HG02588 (cell line): ENCODE results near the gene ABI3.

Source experiments
- ATAC-seq: cut with Tn5 transposase; IDR thresholded peaks from one replicate; pipeline ENCODE4 v1.9.1; 2021; ENCODE audit warnings: mild to moderate bottlenecking, moderate library complexity; ENCODE audit not compliant: unreplicated experiment

The ABI3 gene

DNA sequence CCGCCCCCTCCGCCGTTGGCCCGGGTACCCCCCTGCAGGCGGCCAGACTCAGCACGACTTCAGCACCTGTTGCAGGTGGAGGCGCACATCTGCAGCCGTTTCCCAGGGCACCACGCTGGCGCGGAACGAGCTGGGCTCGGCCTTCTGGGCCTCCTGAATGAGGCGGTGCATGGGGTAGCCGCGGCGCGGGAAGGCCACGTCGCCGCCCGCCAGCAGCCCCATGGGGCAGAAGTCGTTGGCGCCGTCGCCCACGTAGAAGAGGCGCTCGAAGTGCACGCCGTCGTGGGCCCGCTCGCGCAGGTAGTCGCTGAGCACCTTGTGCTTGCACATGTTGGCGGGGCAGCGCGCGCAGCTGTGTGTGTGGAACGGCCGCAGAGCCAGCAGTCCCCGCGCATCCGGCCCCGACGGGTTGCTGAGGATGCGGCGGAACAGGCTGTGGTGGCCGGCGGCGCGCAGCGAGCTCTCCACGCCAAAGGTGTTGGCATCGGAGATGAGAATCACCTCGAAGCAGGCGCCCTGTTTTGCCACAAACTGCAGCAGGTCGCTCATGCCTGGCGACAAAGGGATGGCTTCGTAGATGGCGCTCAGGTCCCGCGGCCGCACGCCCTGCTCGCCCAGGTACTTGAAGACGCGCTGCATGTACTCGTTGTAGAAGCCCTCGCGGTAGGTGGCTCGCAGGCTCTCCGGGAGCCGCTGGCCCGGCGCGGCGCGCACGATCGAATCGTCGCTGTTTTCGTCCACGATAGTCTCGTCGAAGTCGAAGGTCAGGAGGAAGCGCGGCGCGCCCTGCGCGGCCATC is 13.9 kb downstream of the ABI3 start:
- ATAC-seq, result no peak

DNA sequence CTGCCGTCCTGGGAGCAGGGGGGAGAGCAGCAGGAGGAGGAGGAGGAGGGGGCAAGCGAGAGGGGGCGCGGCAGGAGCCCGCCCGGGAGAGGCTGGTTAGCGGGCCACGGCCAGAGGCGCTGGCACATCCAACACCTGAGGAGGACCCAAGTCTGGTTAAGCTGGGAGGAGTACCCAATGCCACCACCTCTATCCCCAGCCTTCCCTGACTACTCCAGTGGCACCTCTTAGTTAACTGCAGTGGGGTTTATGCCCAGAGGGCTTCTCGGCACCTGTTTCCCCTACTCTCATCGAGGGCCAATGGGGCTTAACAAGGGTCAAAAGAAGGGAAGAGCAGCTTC is 14.5 kb downstream of the ABI3 start:
- ATAC-seq, result no peak

DNA sequence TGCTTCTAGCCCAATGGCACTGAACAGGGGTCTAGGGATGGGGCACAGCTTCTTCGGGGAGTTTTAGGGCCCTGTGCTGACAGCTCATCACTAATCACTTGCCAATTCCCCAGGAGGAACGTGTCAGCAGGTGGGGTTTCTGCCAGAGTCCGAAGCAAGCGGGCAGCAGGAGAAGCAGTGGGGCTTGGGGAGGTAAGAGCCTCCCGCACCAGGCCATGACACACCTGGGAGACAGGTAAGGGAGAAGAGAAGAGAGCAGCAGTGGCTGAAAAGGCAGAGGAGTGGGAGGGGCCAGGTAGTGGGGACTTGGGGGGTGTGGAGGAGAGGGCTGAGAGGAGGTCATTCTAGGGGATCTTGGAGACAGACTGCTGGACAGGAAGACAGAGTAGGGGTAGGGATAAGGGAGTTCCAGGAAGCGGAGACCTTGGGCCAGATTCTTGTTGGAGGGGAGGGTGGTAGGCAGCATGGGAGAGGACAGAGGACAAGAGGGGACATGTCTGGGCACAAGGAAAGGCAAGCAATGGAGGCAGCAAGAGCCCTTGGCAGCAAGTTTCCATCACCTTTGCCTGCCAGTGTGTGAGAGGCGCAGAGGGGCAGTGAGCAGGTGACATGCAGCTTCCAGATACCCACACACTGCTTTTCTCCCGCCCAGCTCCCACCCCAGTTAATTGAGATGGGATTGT is 15.2 kb downstream of the ABI3 start:
- ATAC-seq, result no peak

DNA sequence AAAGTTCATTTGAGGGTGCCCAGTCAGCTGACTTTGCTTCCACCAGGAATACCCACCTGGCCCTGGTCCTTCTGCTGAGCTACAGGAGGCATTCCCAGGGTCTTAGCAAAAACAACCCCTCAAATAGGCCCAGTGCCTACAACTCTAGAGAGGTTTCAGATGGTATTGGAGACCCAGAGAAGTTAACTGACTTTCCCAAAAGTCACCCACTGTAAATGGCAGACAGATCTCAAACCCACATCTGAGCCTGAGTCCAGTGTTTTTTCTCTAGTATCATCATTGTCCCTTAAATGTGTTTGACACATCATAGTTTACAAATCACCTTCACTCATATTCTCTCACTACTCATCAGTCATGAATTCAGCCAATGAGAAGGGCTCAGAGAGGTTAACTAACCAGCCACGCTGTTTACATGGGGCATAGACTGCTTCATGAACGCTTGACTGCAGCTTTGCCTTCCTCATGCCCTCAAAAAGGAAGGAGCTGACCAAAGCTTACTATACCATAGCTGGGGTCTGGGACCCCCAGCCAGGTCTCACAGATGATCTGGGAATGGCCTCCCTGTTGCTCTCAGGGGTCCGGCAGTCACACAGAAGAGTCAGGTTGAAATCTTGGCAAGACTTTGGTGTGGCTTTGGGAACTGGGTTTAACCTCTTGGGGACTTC is 16.4 kb downstream of the ABI3 start:
- no peak for ATAC-seq

DNA sequence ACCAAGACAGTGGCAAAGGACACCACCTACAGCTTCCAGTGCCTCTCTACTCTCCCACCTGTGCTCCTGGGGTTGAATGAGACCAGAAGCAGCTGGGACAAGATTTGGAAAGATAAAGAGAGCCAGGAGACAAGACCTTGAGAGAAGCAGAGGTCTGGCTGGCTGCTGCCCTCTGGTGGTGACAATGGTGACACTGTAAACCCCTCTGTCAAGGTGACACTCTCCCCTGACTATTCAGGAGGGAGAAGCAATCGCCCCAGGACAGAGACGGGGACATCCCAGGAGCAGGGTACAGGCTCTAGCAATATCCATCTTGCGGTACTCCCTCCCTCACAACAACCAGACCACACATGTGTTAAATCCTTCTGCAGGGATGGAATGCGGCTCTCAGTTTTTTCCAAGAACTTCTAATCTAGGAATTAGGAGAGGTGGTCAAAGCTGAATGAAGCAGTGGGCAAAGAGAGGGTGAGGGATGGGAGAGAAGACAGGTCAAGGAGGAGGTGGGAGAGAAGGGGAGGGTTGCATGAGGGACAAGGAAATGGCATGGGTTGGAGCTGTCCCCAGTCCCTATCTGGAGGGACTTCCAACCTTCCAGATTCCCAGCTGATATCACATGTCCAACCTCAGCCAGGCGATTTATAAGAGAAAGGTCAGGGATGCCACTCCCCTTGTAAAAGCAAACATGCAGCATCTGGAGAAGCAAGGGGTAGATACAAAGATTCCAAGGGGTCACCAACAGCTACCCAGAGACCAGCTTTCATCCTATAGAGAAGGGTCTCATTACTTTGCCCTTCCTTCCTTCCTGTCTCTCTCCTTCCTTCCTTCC is 17.1 kb downstream of the ABI3 start:
- no peak for ATAC-seq

DNA sequence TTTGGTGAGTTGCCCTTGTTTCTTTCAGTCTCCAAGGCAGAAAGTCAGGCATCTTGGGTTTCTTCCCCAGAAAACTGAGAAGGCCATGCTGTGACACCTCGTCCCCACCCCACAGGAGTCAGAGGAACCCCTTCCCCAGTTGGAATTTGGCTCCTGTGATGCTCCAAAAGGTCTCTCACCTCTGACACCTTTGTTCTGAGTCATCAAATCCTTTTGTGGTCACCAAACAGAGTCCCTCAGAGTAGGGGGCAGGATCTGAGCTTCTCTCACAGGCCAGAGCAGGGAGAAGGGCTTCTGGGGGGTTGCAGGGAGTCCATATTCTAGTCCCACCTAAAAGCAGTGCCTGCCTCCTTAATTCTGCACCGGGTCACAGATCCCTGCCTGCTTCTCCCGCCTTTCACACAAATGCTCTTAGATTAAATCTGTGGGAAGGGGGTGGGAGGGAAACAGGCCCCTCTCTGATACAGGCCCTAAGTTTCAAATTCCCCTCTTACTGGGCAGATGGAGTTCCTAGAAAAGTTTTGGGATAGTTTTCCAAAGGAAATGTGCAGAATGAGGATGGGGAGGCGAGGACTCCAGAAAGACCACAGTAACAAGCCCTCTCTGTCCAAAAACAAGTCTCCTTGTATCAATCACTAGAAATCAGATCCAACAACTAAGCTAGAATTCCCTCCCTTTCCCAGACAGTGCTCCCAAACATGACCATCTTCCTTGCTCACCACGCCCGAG is 18.7 kb downstream of the ABI3 start:
- no peak for ATAC-seq

DNA sequence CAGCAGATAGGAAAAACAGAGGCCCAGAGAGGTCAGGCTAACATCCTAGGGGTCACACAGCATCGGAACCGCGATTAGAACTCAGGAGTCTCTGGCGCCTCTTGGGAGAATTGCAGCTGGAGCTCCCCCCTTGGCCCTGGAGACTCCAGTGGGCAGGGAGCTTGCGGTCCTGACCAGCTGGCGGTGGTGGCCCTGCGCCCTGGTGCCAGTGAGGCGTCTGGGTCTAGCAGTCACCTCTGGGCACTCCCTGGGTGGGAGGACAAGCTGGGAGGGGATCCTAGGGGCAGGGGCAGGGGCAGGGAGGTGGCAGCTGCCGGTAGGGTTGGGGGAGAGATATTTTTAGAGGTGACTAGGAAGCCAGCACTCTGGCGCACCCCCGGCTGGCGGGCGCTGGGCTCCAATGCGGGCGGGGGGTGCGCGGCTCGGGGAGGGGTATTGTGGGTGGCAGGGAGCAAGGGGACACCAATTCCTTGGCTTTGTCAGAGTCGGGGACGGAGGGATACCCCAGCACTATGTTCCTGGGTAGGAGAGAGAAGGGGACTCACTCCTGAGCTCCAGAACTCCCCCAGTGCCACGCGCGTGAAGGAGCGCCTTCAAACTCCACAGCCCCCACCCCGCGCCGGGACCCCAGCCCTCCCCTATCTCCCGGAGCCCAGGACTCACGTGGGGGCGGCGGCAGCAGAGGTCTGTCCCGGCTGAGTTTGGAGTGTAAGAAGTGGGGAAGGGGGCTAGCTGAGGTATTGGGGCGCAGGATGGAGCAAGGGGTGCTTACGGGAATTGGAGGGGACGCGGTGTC is 19.5 kb downstream of the ABI3 start:
- ATAC-seq, result peak; percentile 3

DNA sequence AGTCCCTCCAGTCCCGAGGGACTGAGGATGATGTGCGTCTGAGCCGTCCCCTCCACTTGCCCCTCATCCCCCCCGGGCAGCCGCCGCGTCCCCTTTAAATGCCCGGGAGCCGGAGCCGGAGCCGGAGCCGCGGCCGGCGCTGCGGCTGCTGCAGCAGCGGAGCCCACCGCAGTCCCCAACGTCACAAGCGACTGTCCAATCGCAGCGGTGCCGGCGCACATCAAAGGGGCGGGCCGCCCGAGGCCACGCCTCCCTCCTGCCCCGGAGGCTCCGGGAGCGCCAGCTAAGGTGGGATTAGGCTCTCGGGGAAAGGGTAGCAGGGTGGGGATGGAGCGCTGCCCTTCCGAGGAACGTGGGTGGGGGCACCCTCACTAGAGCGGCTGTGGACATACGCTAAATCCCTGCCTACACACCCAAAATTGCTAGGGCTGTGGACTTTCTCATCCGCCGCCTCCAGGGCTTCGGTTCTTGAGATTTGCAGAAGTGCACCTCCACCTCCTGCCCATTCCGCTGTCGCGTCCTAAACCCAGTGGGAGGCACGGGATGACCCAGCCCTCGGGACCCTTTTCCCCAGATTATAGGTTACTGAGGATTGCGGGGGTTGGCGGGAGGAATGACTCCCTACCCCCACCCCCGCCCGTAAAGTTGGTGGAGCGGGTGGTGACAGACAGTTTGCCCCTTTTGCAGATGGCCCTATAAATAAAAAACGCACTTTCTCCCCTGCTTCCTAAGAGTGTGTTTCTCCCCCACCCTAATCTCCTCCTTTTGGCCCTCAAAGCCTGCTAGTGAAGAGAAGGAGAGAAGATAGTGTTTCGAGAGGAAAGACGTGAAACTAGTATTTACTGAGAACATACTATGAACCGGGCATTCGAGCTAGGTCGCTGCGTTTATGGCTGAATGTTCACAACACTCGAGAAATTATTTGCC is 20.4 kb downstream of the ABI3 start, which contains the start of gene PHOSPHO1:
Gene PHOSPHO1 (minus strand): TSS at position 152 of the 927 bp plus-strand sequence. CDS start 4,096 bp downstream, outside the sequence.
- ATAC-seq, result peak; percentile 84

DNA sequence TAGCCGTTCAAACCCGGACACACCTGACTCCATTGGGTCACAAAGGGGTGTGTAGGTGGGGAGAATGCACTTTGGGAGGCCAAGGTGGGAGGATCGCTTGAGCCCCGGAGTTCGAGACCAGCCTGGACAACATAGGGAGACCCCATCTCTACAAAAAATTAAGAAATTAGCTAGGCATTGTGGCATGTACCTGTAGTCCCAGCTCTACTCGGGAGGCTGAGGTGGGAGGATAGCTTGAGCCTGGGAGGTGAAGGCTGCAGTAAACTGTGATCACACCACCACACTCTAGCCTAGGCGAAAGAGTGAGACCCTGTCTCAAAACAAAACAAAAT is 21.0 kb downstream of the ABI3 start:
- ATAC-seq, result no peak

DNA sequence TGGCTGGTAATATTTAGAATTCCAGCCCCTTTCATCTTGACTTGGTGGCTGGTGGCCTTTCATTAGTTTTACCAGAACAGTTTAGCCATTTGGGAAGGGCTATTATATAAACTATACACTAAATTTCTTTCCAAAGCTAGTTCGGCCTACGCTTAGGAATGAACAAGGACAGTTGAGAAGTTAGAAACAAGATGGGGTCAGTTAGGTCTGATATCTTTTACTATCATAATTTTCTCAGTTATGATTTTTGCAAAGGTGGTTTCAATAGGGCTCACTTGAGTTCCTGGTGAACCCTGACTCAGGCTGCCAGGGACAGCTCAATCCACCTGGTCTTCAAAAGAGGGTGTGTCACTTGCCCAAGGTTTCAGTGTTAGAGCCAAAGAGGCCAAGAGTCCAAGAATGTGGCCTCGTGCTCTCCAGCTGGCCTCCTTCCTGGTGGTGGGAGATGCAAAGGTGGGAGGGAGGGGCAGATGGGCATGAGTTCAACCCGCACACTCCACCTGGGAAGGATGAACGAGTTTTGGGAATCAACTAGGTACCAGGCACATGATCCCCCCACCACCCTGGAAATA is 24.1 kb downstream of the ABI3 start:
- no peak for ATAC-seq

DNA sequence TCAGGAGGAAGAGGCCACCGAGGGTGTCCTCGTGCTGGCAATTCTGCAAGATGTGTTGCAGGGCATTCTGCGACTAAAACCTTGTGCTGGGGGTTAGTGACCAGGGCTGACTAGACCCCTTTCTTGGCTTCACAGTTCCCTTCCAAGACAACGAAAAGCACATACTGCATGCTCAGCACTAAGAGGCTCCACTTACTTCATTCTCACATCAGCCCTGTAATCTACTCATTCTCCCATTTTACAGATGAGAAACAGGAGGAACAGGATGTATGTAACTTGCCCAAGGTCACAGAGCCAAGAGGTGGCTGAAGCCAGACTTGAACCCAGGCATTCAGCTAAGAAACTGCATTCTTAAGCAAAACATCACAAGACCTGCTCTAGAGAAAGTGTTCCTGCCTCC is 25.4 kb downstream of the ABI3 start:
- ATAC-seq, result no peak

DNA sequence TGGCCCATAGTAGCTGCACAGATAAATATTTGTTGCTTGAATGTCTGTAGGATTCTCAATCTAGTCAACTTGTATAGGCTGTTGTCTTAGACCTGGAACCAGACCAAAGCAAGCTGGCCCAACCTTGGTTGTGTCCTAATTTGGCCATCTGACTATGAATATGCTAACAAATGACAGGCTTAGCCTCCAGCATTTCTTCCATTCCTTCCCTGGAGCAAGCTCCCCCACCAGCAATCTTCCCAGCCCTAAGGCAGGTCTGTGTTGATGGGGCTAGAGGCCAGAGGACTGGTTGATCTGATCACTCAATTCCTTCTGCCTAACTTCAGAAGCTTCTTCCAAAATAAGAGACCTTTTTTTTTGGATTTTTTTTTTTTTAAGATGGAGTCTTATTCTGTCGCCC is 29.5 kb downstream of the ABI3 start:
- no peak for ATAC-seq

DNA sequence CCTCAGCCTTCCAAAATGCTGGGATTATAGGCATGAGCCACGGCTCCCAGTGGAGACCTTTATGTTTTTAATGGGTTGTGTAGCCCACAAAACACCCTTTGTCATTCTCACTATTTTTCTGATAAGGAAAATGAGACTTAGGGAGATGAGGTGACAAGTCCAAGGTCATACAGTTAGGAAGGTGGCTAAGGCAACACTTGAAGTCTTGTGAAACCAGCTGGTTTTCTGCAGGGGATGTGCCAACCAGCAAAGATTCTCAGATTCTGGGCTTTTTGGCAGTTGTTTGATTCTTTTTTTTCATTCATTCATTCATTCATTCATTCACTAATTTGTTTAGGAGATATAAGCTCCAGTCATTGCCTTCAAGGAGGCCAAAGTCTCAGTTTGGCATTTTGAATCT is 30.1 kb downstream of the ABI3 start:
- no peak for ATAC-seq

DNA sequence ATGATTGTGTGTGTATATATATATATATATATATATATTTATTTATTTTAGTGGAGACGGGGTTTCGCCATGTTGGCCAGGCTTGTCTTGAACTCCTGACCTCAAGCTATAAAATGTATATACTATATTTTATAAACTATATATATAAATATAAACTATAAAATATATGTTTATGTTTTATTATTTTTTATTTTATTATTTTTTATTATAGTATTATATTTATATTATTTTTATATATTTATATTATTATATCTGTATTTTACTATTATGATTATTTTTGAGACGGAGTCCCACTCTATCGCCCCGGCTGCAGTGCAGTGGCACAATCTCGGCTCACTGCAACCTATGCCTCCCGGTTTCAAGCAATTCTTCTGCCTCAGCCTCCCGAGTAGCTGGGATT is 30.5 kb downstream of the ABI3 start:
- ATAC-seq, result no peak

DNA sequence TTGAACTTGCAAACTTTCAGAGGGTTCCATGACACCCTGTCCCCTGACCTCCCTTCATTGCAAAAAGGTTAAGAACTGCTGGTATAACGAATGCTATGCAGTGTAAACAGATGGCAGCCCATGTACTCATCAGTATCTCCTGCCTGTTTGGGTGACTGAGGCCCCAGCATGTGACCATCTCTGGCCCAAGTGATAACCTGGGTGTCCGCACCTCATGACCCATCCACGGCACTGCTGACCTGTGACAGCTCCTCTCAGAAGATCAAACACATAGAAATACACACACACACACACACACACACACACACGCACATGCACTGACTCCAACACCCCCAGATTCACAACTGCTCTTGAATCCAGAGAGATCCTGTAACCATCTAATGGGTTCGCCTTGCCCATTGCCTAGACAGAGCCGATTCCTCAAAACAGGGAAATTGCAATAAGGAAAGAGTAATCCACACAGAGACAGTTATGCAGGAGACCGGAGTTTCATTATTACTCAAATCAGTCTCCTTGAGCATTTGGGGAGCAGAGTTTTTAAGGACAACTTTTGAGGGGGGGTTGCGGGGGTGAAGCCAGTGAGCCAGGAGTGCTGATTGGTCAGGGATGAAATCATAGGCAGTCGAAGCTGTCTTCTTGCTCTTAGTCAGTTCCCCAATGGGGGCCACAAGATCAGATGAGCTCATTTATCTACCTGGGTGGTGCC is 31.3 kb downstream of the ABI3 start:
- no peak for ATAC-seq

DNA sequence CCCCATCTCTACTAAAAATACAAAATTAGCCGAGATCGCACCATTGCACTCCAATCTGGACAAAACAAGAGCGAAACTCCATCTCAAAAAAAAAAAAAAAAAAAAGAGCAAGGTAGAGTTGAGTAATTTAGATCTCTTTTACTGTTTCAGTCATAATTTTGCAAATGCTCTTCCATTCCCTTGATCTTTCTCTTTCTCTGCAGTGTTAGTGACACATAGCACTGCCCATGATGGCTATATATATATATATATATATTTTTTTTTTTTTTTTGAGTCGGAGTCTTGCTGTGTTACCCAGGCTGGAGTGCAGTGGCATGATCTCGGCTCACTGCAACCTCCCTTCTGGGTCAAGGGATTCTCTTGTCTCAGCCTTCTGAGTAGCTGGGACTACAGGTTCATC is 32.3 kb downstream of the ABI3 start:
- no peak for ATAC-seq

DNA sequence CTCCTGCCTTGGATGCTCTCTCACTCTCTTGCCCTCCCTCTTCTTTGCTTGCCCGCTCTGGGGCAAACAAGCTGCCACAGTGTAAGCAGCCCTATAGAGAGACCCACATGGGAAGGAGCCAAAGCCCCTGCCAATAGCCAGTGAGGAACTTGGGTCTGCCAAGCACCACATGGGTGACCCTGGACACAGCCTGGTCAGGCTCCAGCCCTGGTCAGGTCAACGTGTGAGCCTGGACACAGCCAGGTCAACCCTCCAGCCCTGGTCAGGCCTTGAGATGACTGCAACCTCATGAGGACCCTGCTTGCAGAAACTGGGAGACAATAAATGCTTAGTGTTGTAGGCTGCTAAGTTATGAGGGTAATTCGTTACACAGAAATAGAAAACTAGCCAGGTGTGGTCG is 34.3 kb downstream of the ABI3 start:
- ATAC-seq, result no peak

DNA sequence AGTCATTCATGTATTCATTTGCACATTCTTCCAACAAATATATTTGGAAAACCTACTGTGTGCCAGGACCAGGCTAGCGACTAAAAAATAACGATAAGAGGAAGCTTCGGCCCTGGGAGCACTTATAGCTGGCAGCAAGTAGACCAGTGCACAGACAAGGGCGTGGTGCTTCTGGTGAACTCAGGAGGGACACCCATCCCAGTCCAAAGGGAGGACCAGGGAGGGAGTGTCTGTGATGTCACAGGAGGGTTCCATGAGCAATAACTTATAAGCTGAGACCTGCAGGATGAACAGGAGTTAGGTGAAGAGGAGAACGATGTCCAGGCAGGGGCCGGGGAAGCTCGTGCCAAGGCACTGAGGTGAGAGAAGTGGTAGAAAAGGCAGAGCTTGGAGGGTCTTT is 37.4 kb downstream of the ABI3 start:
- no peak for ATAC-seq
